HepG2 (cell line): ENCODE data around the gene TUBA4B. TPM values are rescaled to one million over a fixed set of nuclear protein-coding genes. Genes with fewer than 3 reads are reported as not detected.
A peak's percentile ranks its signal among the peaks of the same experiment; 100 is the strongest.

Experiments used
- AGO1 ChIP-seq: fragments of 200-400 bp; formaldehyde crosslinking; IDR thresholded peaks from 2 replicates; pipeline ENCODE4 v1.6.1; 2017; ENCODE audit warnings: mild to moderate bottlenecking, low read depth, low read length, moderate library complexity; ENCODE audit not compliant: poor library complexity, severe bottlenecking
- ARNTL ChIP-seq: sonication (generic); formaldehyde crosslinking; IDR thresholded peaks from 2 replicates; pipeline ENCODE4 v1.4.0; 2020; ENCODE audit warnings: mild to moderate bottlenecking, missing genetic modification reagents
- ATF7-NPFF ChIP-seq: sonication (generic); formaldehyde crosslinking; IDR thresholded peaks from 2 replicates; pipeline ENCODE4 v1.8.1; 2023; ENCODE audit warnings: mild to moderate bottlenecking, low read depth, missing genetic modification reagents, moderate library complexity
- CBX2 ChIP-seq, 2 experiments: fragments of 200-600 bp in 1 of 2; sonication (generic); formaldehyde crosslinking in 1 of 2; IDR thresholded peaks; 2 replicates each; pipeline versions ENCODE4 v1.7.0 to v1.8.1; 2018 to 2022; ENCODE audit warnings: low read depth in 2 of 2, low read length in 1 of 2, mild to moderate bottlenecking in 1 of 2, missing genetic modification reagents in 1 of 2
- CENPT ChIP-seq: sonication (generic); formaldehyde crosslinking; IDR thresholded peaks from 2 replicates; pipeline ENCODE4 v1.8.0; 2022; ENCODE audit warnings: low read depth, mild to moderate bottlenecking, moderate library complexity, missing genetic modification reagents
- EED ChIP-seq: sonication (generic); formaldehyde crosslinking; IDR thresholded peaks from 2 replicates; pipeline ENCODE4 v1.5.0; 2020; ENCODE audit warnings: mild to moderate bottlenecking, missing genetic modification reagents
- EHMT2 ChIP-seq: fragments of 200-600 bp; sonication (generic); IDR thresholded peaks from 2 replicates; pipeline ENCODE4 v1.7.0; 2017; ENCODE audit warnings: antibody characterized with exemption, low read depth, low read length, borderline replicate concordance
- FOXK2 ChIP-seq: fragments of 450-650 bp; IDR thresholded peaks from 2 replicates; pipeline ENCODE4 v1.6.1; 2016
- GABPA ChIP-seq, 2 experiments: IDR thresholded peaks; 2 replicates each; pipeline ENCODE4 v1.6.1; 2011 to 2016; ENCODE audit warnings: low read depth in 2 of 2, low read length in 1 of 2, missing biosample characterization in 1 of 2, missing genetic modification characterization in 1 of 2
- NFE2 ChIP-seq: sonication (generic); formaldehyde crosslinking; IDR thresholded peaks from 2 replicates; pipeline ENCODE4 v1.4.0; 2020; ENCODE audit warnings: missing genetic modification reagents
- SCMH1 ChIP-seq: sonication (generic); formaldehyde crosslinking; IDR thresholded peaks from 2 replicates; pipeline ENCODE4 v1.9.0; 2021; ENCODE audit warnings: missing genetic modification reagents, mild to moderate bottlenecking, borderline replicate concordance
- SIN3B ChIP-seq: fragments of 150-350 bp; IDR thresholded peaks from 2 replicates; pipeline ENCODE4 v1.6.1; 2014; ENCODE audit warnings: low read length
- XRCC5 ChIP-seq: fragments of 200-400 bp; formaldehyde crosslinking; optimal IDR thresholded peaks from 2 replicates; pipeline ENCODE3; 2017; ENCODE audit warnings: mild to moderate bottlenecking, low read length
- ZFP62 ChIP-seq: sonication (generic); formaldehyde crosslinking; IDR thresholded peaks from 2 replicates; pipeline ENCODE4 v1.4.0; 2020; ENCODE audit warnings: missing genetic modification reagents
- ZFP90 ChIP-seq: sonication (generic); formaldehyde crosslinking; IDR thresholded peaks from 2 replicates; pipeline ENCODE4 v1.8.0; 2022; ENCODE audit warnings: missing genetic modification reagents, mild to moderate bottlenecking, inconsistent platforms, borderline replicate concordance
- ZMAT3 ChIP-seq: sonication (generic); formaldehyde crosslinking; conservative IDR thresholded peaks from 2 replicates; pipeline ENCODE4 v1.7.0; 2021; ENCODE audit warnings: missing genetic modification reagents
- ZNF263 ChIP-seq: sonication (generic); formaldehyde crosslinking; IDR thresholded peaks from 2 replicates; pipeline ENCODE4 v1.4.0; 2020; ENCODE audit warnings: missing genetic modification reagents
- ZNF354B ChIP-seq: sonication (generic); formaldehyde crosslinking; IDR thresholded peaks from 2 replicates; pipeline ENCODE4 v1.8.0; 2022; ENCODE audit warnings: mild to moderate bottlenecking, missing genetic modification reagents
- ZNF446 ChIP-seq: sonication (generic); formaldehyde crosslinking; IDR thresholded peaks from 2 replicates; pipeline ENCODE4 v1.5.0; 2020; ENCODE audit warnings: mild to moderate bottlenecking, missing genetic modification reagents
- ZNF768 ChIP-seq: sonication (generic); formaldehyde crosslinking; IDR thresholded peaks from 2 replicates; pipeline ENCODE4 v1.4.0; 2020; ENCODE audit warnings: missing genetic modification reagents
- ZNF775 ChIP-seq: sonication (generic); formaldehyde crosslinking; IDR thresholded peaks from 2 replicates; pipeline ENCODE4 v1.4.0; 2020; ENCODE audit warnings: missing genetic modification reagents, mild to moderate bottlenecking, moderate library complexity, borderline replicate concordance
- ZSCAN25 ChIP-seq: sonication (generic); formaldehyde crosslinking; IDR thresholded peaks from 2 replicates; pipeline ENCODE4 v1.8.0; 2022; ENCODE audit warnings: mild to moderate bottlenecking, missing genetic modification reagents
- polyA plus RNA-seq, 8 experiments: library from polyadenylated mRNA; depleted of rRNA in 3 of 8; stranded (reverse) in 7 of 8; unstranded in 1 of 8; fragments of >200 nt; fragmentation: Illumina TruSeq in 4 of 8; extraction: Trizol in 4 of 8; gene quantifications; 2 replicates each; pipeline versions ENCODE4 v1.2.1 to v1.2.3, GENCODE V29; 2011 to 2016; ENCODE audit warnings: low read depth in 4 of 8, missing spikeins in 1 of 8, mixed read lengths in 1 of 8; ENCODE audit not compliant: insufficient read depth in 1 of 8
- total RNA-seq, 5 experiments: library from RNA; depleted of rRNA; stranded (reverse); fragments of >200 nt; fragmentation: Illumina TruSeq; extraction: Trizol; gene quantifications; 2 replicates each; pipeline ENCODE4 v1.2.3, GENCODE V29; 2016; ENCODE audit warnings: low read depth in 1 of 5
- TF ChIP-seq, protein P1 (sequence below): sonication (generic); formaldehyde crosslinking; IDR thresholded peaks from 2 replicates; pipeline ENCODE4 v1.4.0; 2020; ENCODE audit warnings: missing genetic modification reagents
- TF ChIP-seq, protein P2 (sequence below): sonication (generic); formaldehyde crosslinking; IDR thresholded peaks from 2 replicates; pipeline ENCODE4 v1.4.0; 2020; ENCODE audit warnings: mild to moderate bottlenecking, missing genetic modification reagents

The TUBA4B gene
- total and polyA plus RNA-seq, 2 of the 13 experiments (the other 11 are each of a cell fraction or from before 2014, with no cell fraction given), result 0.18 to 0.22 TPM

GRCh38 chr2:219207884-219208740 is 44.9 kb upstream of the TUBA4B start (continued):
- TF ChIP-seq ZNF446 (no peak), ZNF354B (no peak), SCMH1 (no peak), ZMAT3 (CRISPR knock-in tag) (no peak; the same call in 1 of the 2 replicates), GABPA (IDR thresholded peaks at IDR 0.05; ENCODE audit: low read depth, low read length) (no peak), GABPA (CRISPR knock-in tag; IDR thresholded peaks at IDR 0.05; ENCODE audit: low read depth) (no peak), ZNF768 (CRISPR knock-in tag) (peak; percentile 7; the same call in 1 of the 2 replicates), ZFP62 (CRISPR knock-in tag) (no peak), SIN3B (no peak), ARNTL (CRISPR knock-in tag) (peak; percentile 42; the same call in 1 of the 2 replicates), EED (CRISPR knock-in tag) (no peak), FOXK2 (no peak), ATF7-NPFF (CRISPR knock-in tag) (no peak), CBX2 (IDR thresholded peaks at IDR 0.05; ENCODE audit: low read depth, low read length) (no peak), CBX2 (CRISPR knock-in tag; IDR thresholded peaks at IDR 0.05; ENCODE audit: low read depth) (no peak), ZNF775 (CRISPR knock-in tag) (no peak), ZSCAN25 (CRISPR knock-in tag) (peak; percentile 81), ZFP90 (CRISPR knock-in tag) (no peak), CENPT (CRISPR knock-in tag) (no peak), XRCC5 (peak; percentile 48), ZNF263 (CRISPR knock-in tag) (no peak), NFE2 (CRISPR knock-in tag) (no peak), AGO1 (no peak), EHMT2 (peak; percentile 74; the same call in 1 of the 2 replicates)
- TF ChIP-seq, protein P1, sequence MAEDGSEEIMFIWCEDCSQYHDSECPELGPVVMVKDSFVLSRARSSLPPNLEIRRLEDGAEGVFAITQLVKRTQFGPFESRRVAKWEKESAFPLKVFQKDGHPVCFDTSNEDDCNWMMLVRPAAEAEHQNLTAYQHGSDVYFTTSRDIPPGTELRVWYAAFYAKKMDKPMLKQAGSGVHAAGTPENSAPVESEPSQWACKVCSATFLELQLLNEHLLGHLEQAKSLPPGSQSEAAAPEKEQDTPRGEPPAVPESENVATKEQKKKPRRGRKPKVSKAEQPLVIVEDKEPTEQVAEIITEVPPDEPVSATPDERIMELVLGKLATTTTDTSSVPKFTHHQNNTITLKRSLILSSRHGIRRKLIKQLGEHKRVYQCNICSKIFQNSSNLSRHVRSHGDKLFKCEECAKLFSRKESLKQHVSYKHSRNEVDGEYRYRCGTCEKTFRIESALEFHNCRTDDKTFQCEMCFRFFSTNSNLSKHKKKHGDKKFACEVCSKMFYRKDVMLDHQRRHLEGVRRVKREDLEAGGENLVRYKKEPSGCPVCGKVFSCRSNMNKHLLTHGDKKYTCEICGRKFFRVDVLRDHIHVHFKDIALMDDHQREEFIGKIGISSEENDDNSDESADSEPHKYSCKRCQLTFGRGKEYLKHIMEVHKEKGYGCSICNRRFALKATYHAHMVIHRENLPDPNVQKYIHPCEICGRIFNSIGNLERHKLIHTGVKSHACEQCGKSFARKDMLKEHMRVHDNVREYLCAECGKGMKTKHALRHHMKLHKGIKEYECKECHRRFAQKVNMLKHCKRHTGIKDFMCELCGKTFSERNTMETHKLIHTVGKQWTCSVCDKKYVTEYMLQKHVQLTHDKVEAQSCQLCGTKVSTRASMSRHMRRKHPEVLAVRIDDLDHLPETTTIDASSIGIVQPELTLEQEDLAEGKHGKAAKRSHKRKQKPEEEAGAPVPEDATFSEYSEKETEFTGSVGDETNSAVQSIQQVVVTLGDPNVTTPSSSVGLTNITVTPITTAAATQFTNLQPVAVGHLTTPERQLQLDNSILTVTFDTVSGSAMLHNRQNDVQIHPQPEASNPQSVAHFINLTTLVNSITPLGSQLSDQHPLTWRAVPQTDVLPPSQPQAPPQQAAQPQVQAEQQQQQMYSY, result no peak
- TF ChIP-seq, protein P2, sequence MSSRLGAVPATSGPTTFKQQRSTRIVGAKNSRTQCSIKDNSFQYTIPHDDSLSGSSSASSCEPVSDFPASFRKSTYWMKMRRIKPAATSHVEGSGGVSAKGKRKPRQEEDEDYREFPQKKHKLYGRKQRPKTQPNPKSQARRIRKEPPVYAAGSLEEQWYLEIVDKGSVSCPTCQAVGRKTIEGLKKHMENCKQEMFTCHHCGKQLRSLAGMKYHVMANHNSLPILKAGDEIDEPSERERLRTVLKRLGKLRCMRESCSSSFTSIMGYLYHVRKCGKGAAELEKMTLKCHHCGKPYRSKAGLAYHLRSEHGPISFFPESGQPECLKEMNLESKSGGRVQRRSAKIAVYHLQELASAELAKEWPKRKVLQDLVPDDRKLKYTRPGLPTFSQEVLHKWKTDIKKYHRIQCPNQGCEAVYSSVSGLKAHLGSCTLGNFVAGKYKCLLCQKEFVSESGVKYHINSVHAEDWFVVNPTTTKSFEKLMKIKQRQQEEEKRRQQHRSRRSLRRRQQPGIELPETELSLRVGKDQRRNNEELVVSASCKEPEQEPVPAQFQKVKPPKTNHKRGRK (CRISPR knock-in tag), result no peak
